Left ventricle myocardium superior (tissue), 1 donor: Measurements from ENCODE around the gene CTNND1. TPM values are rescaled to one million over a fixed set of nuclear protein-coding genes. Genes with fewer than 3 reads are reported as not detected.

ENCODE experiments used
- ATAC-seq: fragments of 200-7000 bp; cut with Tn5 transposase; one replicate; pipeline ENCODE4 v1.9.1; 2020; ENCODE audit warnings: mild to moderate bottlenecking, moderate library complexity
- DNase-seq: peaks from one replicate; pipeline ENCODE4 v3.0.0-alpha.2; 2020
- intact Hi-C: fragments of 100-400 bp; cut with micrococcal nuclease; formaldehyde crosslinking; loops from one replicate; pipeline ENCODE4 v1.11.0; 2022
- total RNA-seq: library from RNA; stranded (reverse); fragmentation: NEBNext Ultra II Directional; extraction: Animal tissue kit (Norgen Biotek cat#: 25700); gene quantifications from one replicate; pipeline ENCODE4 v1.2.1, GENCODE V29; 2021
- donor health status: DM: no; HTN: yes; CAD: no; lungs with severe emphysema.

CTNND1 gene
- total RNA-seq, 1 donor from 2014 or later: 66.6 TPM

DNA sequence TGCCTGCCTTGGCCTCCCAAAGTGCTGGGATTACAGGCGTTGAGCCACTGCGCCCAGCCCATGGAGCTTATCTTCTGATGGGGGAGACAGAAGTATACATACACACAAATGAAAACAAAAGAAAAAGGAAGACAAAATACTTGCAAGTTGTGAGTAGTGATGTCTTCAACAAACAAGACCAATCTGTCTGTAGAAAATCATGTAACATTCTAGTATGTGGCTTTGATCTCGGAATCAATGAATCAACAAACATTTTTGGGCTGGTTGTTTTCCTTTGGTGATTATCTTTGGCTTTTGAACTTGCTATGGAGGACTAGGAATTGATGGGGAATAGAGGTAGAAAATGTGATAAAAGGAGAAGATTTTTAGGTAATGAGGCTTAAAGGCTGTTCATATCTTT lies 3.4 kb upstream of the CTNND1 start:
- intact Hi-C loops: no loop called here
- DNase-seq (no peak), ATAC-seq (no peak)

- DNase-seq (no peak), ATAC-seq (peak; percentile 50)
- intact Hi-C loops: loop anchor here (5.0 kb wide), 1 partner anchor 35 kb away; no protein-coding TSS in a partner anchor
These were observed 746 bp downstream of the CTNND1 start for GRCh38 chr11:57762235-57762861.

- DNase-seq (no peak), ATAC-seq (peak; percentile 45)
- intact Hi-C loops: loop anchor here (5.0 kb wide), 1 partner anchor 34 kb away; no protein-coding TSS in a partner anchor
These were observed 2.0 kb downstream of the CTNND1 start for GRCh38 chr11:57763568-57763967.

- ATAC-seq: no peak
- DNase-seq: no peak
- intact Hi-C loops: loop anchor here (5.0 kb wide), 1 partner anchor 33 kb away; no protein-coding TSS in a partner anchor
These were observed 2.4 kb downstream of the CTNND1 start for GRCh38 chr11:57764021-57764420.

- ATAC-seq (no peak), DNase-seq (no peak)
- intact Hi-C loops: loop anchor here (5.0 kb wide), 1 partner anchor 33 kb away; no protein-coding TSS in a partner anchor
These were observed 3.0 kb downstream of the CTNND1 start for GRCh38 chr11:57764566-57764965.

DNA sequence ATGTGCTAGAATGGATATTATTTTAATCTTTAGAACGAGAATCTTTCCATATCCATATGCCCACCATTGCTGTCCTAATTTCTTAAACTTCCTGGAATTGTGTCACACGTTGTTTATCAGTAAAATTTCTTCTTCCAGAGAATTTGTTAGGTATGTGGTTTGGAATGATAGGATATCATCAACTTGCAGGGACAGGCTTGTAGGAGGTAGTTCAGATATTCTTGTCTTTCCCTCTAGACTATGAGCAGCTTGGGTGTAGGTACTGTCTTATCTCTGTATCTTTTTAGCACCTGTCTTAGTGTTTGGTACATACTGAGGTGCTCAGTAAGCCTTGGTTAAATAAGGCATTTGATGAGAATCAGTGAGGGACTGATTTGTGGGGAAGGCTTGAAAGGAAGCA lies 3.4 kb downstream of the CTNND1 start:
- intact Hi-C loops: loop anchor here (5.0 kb wide), 1 partner anchor 32 kb away; no protein-coding TSS in a partner anchor
- ATAC-seq (no peak), DNase-seq (no peak)

- ATAC-seq (no peak), DNase-seq (no peak)
- intact Hi-C loops: no loop called here
These were observed 9.2 kb downstream of the CTNND1 start for GRCh38 chr11:57770793-57771192.

DNA sequence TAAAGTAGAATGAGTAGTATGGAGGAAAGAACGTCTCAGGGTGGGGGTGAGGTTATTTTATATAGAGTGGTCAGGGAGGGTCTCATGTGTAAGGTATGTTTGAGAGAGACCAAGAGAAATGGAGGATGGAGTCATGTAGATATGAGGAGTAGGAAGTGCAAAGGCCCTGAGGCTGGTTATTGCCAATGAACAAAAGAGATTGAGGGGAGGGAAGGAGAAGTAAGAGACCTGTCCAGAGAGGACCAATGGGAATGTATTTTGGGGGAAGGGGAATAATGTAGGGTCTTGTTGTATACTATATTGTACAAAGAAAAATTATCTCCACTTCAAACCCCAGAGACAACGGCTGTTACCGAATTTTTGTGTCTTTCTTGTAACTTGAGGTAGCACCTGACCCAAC lies 9.8 kb downstream of the CTNND1 start:
- no peak for DNase-seq
- no peak for ATAC-seq
- intact Hi-C loops: no loop called here

DNA sequence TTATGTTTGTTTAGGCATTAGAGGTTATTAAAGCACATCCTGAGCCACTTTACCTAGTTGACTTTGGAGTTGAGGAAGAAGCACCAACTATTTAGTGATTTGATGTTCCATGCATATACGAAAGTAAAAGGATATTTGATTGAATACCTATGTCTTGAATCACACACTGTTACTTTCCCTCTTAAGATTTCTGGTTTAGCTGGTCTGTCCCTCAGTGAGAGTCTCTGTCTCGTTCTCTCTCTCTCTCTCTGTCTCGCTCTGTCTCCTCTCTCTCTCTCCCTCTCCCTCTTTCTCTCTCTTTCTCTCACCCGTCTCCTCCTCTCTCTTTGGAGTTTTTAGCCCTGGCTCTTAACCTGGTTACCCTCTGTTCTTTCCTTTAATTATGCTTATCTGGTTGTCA lies 11.0 kb downstream of the CTNND1 start:
- intact Hi-C loops: no loop called here
- DNase-seq: no peak
- no peak for ATAC-seq

GRCh38 chr11:57773026-57773598 lies 11.5 kb downstream of the CTNND1 start:
- intact Hi-C loops: no loop called here
- ATAC-seq (no peak), DNase-seq (no peak)

GRCh38 chr11:57775491-57775890 lies 13.9 kb downstream of the CTNND1 start:
- intact Hi-C loops: no loop called here
- DNase-seq (no peak), ATAC-seq (no peak)

GRCh38 chr11:57776031-57776521 lies 14.5 kb downstream of the CTNND1 start:
- intact Hi-C loops: no loop called here
- ATAC-seq: no peak

GRCh38 chr11:57776577-57777210 lies 15.1 kb downstream of the CTNND1 start:
- intact Hi-C loops: no loop called here

More at GRCh38 chr11:57776031-57776521, 14.5 kb downstream of the CTNND1 start:
- no peak for DNase-seq

GRCh38 chr11:57777969-57778317 lies 16.3 kb downstream of the CTNND1 start:
- intact Hi-C loops: no loop called here
- DNase-seq: no peak
- ATAC-seq: peak; percentile 17

More at GRCh38 chr11:57776577-57777210, 15.1 kb downstream of the CTNND1 start:
- ATAC-seq: no peak
- no peak for DNase-seq

DNA sequence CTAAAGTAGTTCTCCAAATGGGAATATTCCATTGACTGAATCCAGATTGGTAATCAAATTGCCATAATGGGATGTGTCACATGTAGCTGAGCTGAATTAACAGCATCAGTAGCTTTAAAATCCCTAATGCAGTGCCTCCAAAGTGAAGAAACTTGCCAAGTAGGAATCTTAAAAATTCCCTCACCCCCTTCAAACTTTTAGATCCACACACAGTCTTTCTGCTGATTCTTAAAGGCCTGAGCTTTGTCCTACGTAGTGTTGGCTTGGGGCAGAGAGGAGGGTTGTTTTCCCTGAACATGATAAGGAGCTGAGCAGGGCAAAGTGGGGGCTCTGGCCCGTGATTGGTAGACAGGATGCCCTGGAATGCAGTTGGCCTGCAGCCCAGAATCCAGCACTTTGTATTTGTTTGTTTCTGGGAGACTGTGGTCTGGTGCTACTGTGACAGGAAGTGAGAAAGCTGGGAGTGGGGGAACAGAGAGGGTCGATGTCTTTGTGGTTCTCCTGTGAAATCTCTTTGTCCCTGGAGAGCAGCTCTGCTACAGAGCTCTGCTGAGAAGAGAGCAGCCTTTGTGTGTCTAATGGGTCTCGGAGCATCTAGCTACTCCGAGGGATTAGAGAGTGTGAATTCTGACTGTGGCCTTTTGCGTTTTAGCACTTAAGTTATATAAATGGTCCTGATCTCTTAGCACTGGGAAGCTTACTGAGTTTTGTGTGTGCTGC lies 16.9 kb downstream of the CTNND1 start:
- intact Hi-C loops: no loop called here

DNA sequence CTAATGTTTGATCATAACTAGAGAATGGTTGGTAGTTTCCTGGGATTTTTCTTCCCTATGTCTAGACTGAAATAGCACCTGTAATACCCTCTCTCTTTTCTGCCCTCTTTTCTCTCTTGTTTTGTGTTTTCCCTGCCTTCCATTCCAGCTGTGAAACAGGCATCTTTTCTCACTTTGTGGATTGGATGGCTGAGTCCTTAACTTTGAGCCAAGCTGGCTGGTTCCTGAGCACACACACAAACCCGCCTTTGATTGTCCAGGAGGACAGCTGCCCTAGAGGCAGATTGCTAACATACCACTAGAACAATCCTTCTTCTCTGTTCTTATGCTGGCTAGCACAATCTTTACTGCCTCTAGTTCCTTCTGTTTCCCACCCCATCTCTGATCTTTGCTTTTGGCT lies 17.7 kb downstream of the CTNND1 start:
- ATAC-seq: peak; percentile 75
- peak; percentile 40 for DNase-seq
- intact Hi-C loops: no loop called here

More for the DNA sequence above, 16.9 kb downstream of the CTNND1 start:
- DNase-seq (peak; percentile 93), ATAC-seq (peak; percentile 93)

- ATAC-seq (no peak), DNase-seq (no peak)
- intact Hi-C loops: no loop called here
These were observed 19.9 kb downstream of the CTNND1 start for GRCh38 chr11:57781529-57781943.

DNA sequence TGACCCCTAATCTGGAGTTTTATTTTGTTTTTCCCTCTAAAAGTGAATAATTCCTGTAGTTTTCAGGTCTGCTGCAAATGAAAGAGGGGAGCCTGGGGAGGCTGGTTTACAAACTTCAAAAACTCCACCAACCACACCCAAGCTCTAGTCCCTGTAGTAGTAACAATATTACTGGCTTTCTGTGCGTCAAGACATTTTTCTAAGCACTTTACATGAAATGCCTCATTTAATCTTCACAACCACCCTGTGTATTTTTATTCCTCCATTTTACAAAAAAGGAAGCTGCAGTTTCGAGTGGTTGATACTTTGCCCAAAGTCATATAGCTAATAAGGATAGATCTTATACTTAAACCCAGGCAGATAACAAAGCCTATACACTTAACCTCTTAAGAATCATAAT lies 23.5 kb downstream of the CTNND1 start:
- ATAC-seq (no peak), DNase-seq (no peak)
- intact Hi-C loops: no loop called here

DNA sequence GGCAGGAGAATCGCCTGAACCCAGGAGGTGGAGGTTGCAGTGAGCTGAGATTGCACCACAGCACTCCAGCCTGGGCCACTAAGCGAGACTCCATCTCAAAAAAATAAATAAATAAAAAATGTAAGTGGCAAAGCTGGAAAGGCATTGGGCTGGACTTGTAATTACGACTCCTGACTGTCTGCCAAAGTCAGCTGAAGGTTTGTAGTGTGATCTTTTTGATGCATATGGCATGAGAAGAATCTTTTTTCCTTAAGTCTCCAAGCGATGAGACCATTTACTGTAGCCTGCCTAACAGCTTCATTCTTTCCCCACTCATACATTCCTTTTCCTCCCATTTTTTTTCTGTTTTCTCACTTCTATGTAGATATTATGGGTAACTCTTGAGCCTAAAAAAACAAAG lies 24.8 kb downstream of the CTNND1 start:
- ATAC-seq (no peak), DNase-seq (no peak)
- intact Hi-C loops: no loop called here
